Lower lobe of right lung (tissue), 2 donors: ENCODE data around the gene SLC30A7. TPM values are rescaled to one million over a fixed set of nuclear protein-coding genes. Genes with fewer than 3 reads are reported as not detected.
A peak's percentile ranks its signal among the peaks of the same experiment; 100 is the strongest.

Experiments
- ATAC-seq, 2 donors: fragments of 200-7000 bp; cut with Tn5 transposase; one replicate each; pipeline ENCODE4 v1.9.1; 2020 to 2022; ENCODE audit warnings: mild to moderate bottlenecking in 2 of 2, moderate library complexity in 2 of 2
- DNase-seq: peaks from one replicate; pipeline ENCODE4 v3.0.0-alpha.2; 2020
- H3K27ac ChIP-seq: fragments of 200-600 bp; one replicate; pipeline ENCODE4 v1.8.0; 2022
- H3K27me3 ChIP-seq: fragments of 200-600 bp; one replicate; pipeline ENCODE4 v1.8.0; 2022; ENCODE audit warnings: low read depth
- H3K36me3 ChIP-seq: fragments of 200-600 bp; one replicate; pipeline ENCODE4 v1.8.0; 2022; ENCODE audit warnings: mild to moderate bottlenecking
- H3K4me1 ChIP-seq: fragments of 200-600 bp; one replicate; pipeline ENCODE4 v1.8.0; 2022
- H3K4me3 ChIP-seq: fragments of 200-600 bp; one replicate; pipeline ENCODE4 v1.8.0; 2022; ENCODE audit warnings: mild to moderate bottlenecking
- H3K9me3 ChIP-seq: fragments of 200-600 bp; one replicate; pipeline ENCODE4 v1.8.0; 2022
- CTCF ChIP-seq: fragments of 200-600 bp; IDR thresholded peaks from one replicate; pipeline ENCODE4 v1.8.0; 2022; ENCODE audit warnings: antibody characterized with exemption, mild to moderate bottlenecking
- intact Hi-C: fragments of 100-400 bp; cut with DNase I; formaldehyde crosslinking; loops from one replicate; pipeline ENCODE4 v1.11.0; 2022
- total RNA-seq: library from RNA; stranded (reverse); fragmentation: NEBNext Ultra II Directional; extraction: Animal tissue kit (Norgen Biotek cat#: 25700); gene quantifications from one replicate; pipeline ENCODE4 v1.2.1, GENCODE V29; 2021
- donor health status: DM: no; HTN: yes; CAD: no; lungs with severe emphysema.

The SLC30A7 gene
- total RNA-seq, 1 donor from 2014 or later: 35.6 TPM

- no peak for TF ChIP-seq CTCF
- intact Hi-C loops: no loop called here
- ATAC-seq (no peak), DNase-seq (no peak)
- Histone ChIP-seq H3K9me3 (no peaks in the 10 kb centered on the region), H3K27me3 (no peaks in the 10 kb centered on the region), H3K4me1 (no peaks in the 10 kb centered on the region), H3K36me3 (no peaks in the 10 kb centered on the region), H3K4me3 (no peak overlapping the region), H3K27ac (no peak overlapping the region)
Measured at GRCh38 chr1:100860397-100860991, 35.4 kb upstream of the SLC30A7 start.

- H3K9me3 ChIP-seq: no peaks in the 10 kb centered on the region
- intact Hi-C loops: no loop called here
- H3K27ac ChIP-seq: no peak overlapping the region
- no peaks in the 10 kb centered on the region for H3K27me3 ChIP-seq
- DNase-seq (no peak), ATAC-seq (no peak)
- no peak overlapping the region for H3K4me3 ChIP-seq
- no peaks in the 10 kb centered on the region for H3K36me3 ChIP-seq
- H3K4me1 ChIP-seq: peaks cover 5% of the 10 kb centered on the region
- no peak for TF ChIP-seq CTCF
Measured at GRCh38 chr1:100861379-100861778, 34.5 kb upstream of the SLC30A7 start.

GRCh38 chr1:100862591-100862990, 33.3 kb upstream of the SLC30A7 start:
- DNase-seq (no peak), ATAC-seq (no peak)
- Histone ChIP-seq H3K4me3 (no peak overlapping the region), H3K27me3 (no peaks in the 10 kb centered on the region), H3K36me3 (no peaks in the 10 kb centered on the region), H3K27ac (no peak overlapping the region), H3K9me3 (no peaks in the 10 kb centered on the region), H3K4me1 (peaks cover 7% of the 10 kb centered on the region)
- intact Hi-C loops: no loop called here
- TF ChIP-seq CTCF: no peak

- Histone ChIP-seq H3K9me3 (no peaks in the 10 kb centered on the region), H3K36me3 (no peaks in the 10 kb centered on the region), H3K27me3 (no peaks in the 10 kb centered on the region), H3K4me1 (peaks cover 10% of the 10 kb centered on the region), H3K27ac (no peak overlapping the region), H3K4me3 (no peak overlapping the region)
- peak; percentile 42 to 61 for ATAC-seq
- peak; percentile 65 for TF ChIP-seq CTCF
- intact Hi-C loops: loop anchor here (5.0 kb wide), 2 partner anchors 259 to 404 kb away; no protein-coding TSS in a partner anchor
- no peak for DNase-seq
Measured at GRCh38 chr1:100866041-100866900, 29.6 kb upstream of the SLC30A7 start.

GRCh38 chr1:100866901-100867206, 29.0 kb upstream of the SLC30A7 start:
- Histone ChIP-seq H3K4me3 (no peak overlapping the region), H3K4me1 (peaks cover 10% of the 10 kb centered on the region), H3K27me3 (no peaks in the 10 kb centered on the region), H3K36me3 (no peaks in the 10 kb centered on the region), H3K27ac (no peak overlapping the region), H3K9me3 (no peaks in the 10 kb centered on the region)
- ATAC-seq: no peak
- no peak for TF ChIP-seq CTCF
- intact Hi-C loops: loop anchor here (5.0 kb wide), 2 partner anchors 260 to 405 kb away; no protein-coding TSS in a partner anchor
- no peak for DNase-seq
